ENCODE data around the gene TTC9B.

The TTC9B gene

DNA sequence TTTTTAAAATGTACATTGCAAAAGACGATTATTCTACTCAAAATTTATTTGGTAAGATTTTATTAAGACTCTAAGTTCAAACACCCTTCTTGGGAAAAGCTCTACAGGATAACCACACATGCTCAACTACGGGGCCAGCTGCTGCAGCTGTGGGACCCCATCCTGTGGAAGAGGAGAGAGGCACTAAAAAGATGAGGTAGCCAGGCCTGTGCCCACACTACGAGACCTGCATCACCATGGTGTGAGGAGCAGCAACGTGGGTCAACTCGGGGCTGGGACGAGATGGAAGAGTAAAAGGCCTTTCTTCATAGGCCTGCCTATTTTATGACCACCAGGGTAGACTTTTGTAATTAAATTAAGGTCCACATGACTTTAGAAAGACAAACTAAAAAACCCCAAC, 12.9 kb upstream of the TTC9B start:
- Histone ChIP-seq H3K9me3 (ENCODE audit: insufficient read depth, low read length, severe bottlenecking) (no peaks in the 10 kb centered on the region), H4K20me1 (ENCODE audit: insufficient read depth, low read length) (peaks cover 6% of the 10 kb centered on the region; the same call in 1 of the 2 replicates), H2AFZ (ENCODE audit: low read depth, low read length) (no peak overlapping the region), H3K79me2 (ENCODE audit: insufficient read depth, low read length) (no peaks in the 10 kb centered on the region), H3K27ac (ENCODE audit: low read length) (no peak overlapping the region), H3K27me3 (ENCODE audit: insufficient read depth, low read length, poor library complexity) (no peaks in the 10 kb centered on the region), H3K36me3 (ENCODE audit: insufficient read depth, low read length) (peaks cover 36% of the 10 kb centered on the region), H3K9ac (ENCODE audit: low read depth, low read length) (no peak overlapping the region), H3K4me1 (ENCODE audit: insufficient read depth, low read length) (no peaks in the 10 kb centered on the region), H3K4me3 (ENCODE audit: low read depth in 1 of 2, low read length in 2 of 2) (no peak overlapping the region), H3K4me2 (ENCODE audit: insufficient read depth, low read length) (no peak overlapping the region)
- DNase-seq, result no peak
- TF ChIP-seq EZH2 (IDR thresholded peaks at IDR 0.05; ENCODE audit: borderline replicate concordance, low read depth, low read length, severe bottlenecking), result no peak
- TF ChIP-seq, protein P1, sequence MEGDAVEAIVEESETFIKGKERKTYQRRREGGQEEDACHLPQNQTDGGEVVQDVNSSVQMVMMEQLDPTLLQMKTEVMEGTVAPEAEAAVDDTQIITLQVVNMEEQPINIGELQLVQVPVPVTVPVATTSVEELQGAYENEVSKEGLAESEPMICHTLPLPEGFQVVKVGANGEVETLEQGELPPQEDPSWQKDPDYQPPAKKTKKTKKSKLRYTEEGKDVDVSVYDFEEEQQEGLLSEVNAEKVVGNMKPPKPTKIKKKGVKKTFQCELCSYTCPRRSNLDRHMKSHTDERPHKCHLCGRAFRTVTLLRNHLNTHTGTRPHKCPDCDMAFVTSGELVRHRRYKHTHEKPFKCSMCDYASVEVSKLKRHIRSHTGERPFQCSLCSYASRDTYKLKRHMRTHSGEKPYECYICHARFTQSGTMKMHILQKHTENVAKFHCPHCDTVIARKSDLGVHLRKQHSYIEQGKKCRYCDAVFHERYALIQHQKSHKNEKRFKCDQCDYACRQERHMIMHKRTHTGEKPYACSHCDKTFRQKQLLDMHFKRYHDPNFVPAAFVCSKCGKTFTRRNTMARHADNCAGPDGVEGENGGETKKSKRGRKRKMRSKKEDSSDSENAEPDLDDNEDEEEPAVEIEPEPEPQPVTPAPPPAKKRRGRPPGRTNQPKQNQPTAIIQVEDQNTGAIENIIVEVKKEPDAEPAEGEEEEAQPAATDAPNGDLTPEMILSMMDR (IDR thresholded peaks at IDR 0.05; ENCODE audit: borderline replicate concordance, extremely low read depth, low read length, poor library complexity, severe bottlenecking), result no peak
- ATAC-seq (ENCODE audit: insufficient read depth, low read depth), result no peak

GRCh38 chr19:40229926-40230417, 11.8 kb upstream of the TTC9B start:
- Histone ChIP-seq H3K27me3 (ENCODE audit: insufficient read depth, low read length, poor library complexity) (no peaks in the 10 kb centered on the region), H3K36me3 (ENCODE audit: insufficient read depth, low read length) (peaks cover 25% of the 10 kb centered on the region), H3K27ac (ENCODE audit: low read length) (no peak overlapping the region), H4K20me1 (ENCODE audit: insufficient read depth, low read length) (0 out of 2 replicates have a peak, but pooled peaks cover 6% of the 10 kb centered on the region), H3K79me2 (ENCODE audit: insufficient read depth, low read length) (no peaks in the 10 kb centered on the region), H3K4me1 (ENCODE audit: insufficient read depth, low read length) (no peaks in the 10 kb centered on the region), H3K9ac (ENCODE audit: low read depth, low read length) (no peak overlapping the region), H2AFZ (ENCODE audit: low read depth, low read length) (no peak overlapping the region), H3K4me3 (ENCODE audit: low read depth in 1 of 2, low read length in 2 of 2) (no peak overlapping the region), H3K4me2 (ENCODE audit: insufficient read depth, low read length) (no peak overlapping the region), H3K9me3 (ENCODE audit: insufficient read depth, low read length, severe bottlenecking) (no peaks in the 10 kb centered on the region)
- ATAC-seq (ENCODE audit: insufficient read depth, low read depth), result no peak
- DNase-seq, result no peak
- no peak for TF ChIP-seq EZH2 (IDR thresholded peaks at IDR 0.05; ENCODE audit: borderline replicate concordance, low read depth, low read length, severe bottlenecking)
- TF ChIP-seq, protein P1 (IDR thresholded peaks at IDR 0.05; ENCODE audit: borderline replicate concordance, extremely low read depth, low read length, poor library complexity, severe bottlenecking), result no peak

DNA sequence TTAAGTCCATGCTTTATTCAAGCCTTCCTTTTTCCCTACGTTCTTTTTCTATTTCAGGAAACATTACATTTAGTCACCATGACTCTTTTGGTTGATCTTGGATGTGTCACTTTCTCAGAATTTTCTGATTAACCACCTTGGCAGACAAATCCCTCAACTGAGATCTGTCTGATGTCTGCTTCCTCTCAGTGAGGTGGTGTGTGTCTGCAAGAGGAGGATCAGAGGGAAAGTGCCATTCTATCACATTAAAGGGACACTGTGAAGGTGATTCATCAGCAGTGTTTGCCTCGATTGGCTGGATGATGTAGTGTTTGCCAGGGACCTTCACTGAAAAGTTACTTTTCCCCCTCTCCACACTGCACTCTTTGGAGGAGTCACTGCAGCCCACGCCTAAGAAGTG, 11.3 kb upstream of the TTC9B start:
- no peak overlapping the region for H3K9ac ChIP-seq (ENCODE audit: low read depth, low read length)
- no peaks in the 10 kb centered on the region for H3K79me2 ChIP-seq (ENCODE audit: insufficient read depth, low read length)
- no peak for DNase-seq
- peaks cover 21% of the 10 kb centered on the region for H3K36me3 ChIP-seq (ENCODE audit: insufficient read depth, low read length)
- H3K27ac ChIP-seq (ENCODE audit: low read length), result no peak overlapping the region
- H4K20me1 ChIP-seq (ENCODE audit: insufficient read depth, low read length), result 0 out of 2 replicates have a peak, but pooled peaks cover 6% of the 10 kb centered on the region
- no peaks in the 10 kb centered on the region for H3K27me3 ChIP-seq (ENCODE audit: insufficient read depth, low read length, poor library complexity)
- no peak for TF ChIP-seq EZH2 (IDR thresholded peaks at IDR 0.05; ENCODE audit: borderline replicate concordance, low read depth, low read length, severe bottlenecking)
- TF ChIP-seq, protein P1 (IDR thresholded peaks at IDR 0.05; ENCODE audit: borderline replicate concordance, extremely low read depth, low read length, poor library complexity, severe bottlenecking), result no peak
- H3K4me3 ChIP-seq (ENCODE audit: low read depth in 1 of 2, low read length in 2 of 2), result no peak overlapping the region
- H3K4me1 ChIP-seq (ENCODE audit: insufficient read depth, low read length), result no peaks in the 10 kb centered on the region
- ATAC-seq (ENCODE audit: insufficient read depth, low read depth), result 0 out of 3 replicates have a peak, but pooled peaks have one; percentile 20
- H3K4me2 ChIP-seq (ENCODE audit: insufficient read depth, low read length), result no peak overlapping the region
- no peaks in the 10 kb centered on the region for H3K9me3 ChIP-seq (ENCODE audit: insufficient read depth, low read length, severe bottlenecking)
- H2AFZ ChIP-seq (ENCODE audit: low read depth, low read length), result no peak overlapping the region

Data from DND-41 (cell line).